Erythroblast (primary cell): ENCODE data around the gene RSU1.

Source experiments
- GATA1 ChIP-seq: IDR thresholded peaks from 2 replicates; pipeline ENCODE4 v1.6.1; 2011; ENCODE audit warnings: low read depth, mild to moderate bottlenecking, control low read depth, low read length, moderate library complexity
- POLR2A ChIP-seq: IDR thresholded peaks from 2 replicates; pipeline ENCODE4 v1.6.1; 2011; ENCODE audit warnings: mild to moderate bottlenecking, low read length

GRCh38 chr10:16828701-16829175 is 11.5 kb upstream of the RSU1 start:
- TF ChIP-seq POLR2A (no peak), GATA1 (no peak)
